ENCODE results near the gene CIART. TPM values are rescaled to one million over a fixed set of nuclear protein-coding genes. Genes with fewer than 3 reads are reported as not detected.
A peak's percentile ranks its signal among the peaks of the same experiment; 100 is the strongest.
"Not testable (repeated sequence)": the region's sequence is repeated elsewhere in the genome, so short reads cannot be mapped to it uniquely, and the experiment has no call there.

Gene CIART
- total and polyA plus RNA-seq, 2 experiments from 2014 or later: 17.7 to 20.6 TPM

GRCh38 chr1:150235294-150235851 is 47.0 kb upstream of the CIART start:
- no peak for TF ChIP-seq CTCF (IDR thresholded peaks at IDR 0.05; ENCODE audit: low read depth, low read length)
- peak in 1 of 2 donors; percentile 16 for DNase-seq (ENCODE audit: low read depth in 1 of 2, low spot score in 1 of 2)
- H3K9me3 ChIP-seq (ENCODE audit: low read depth): no peaks in the 10 kb centered on the region
- H3K36me3 ChIP-seq: peaks cover 2% of the 10 kb centered on the region
- H3K27ac ChIP-seq: peak overlapping the region; percentile 88
- H3K27me3 ChIP-seq: no peaks in the 10 kb centered on the region
- H3K4me3 ChIP-seq: peak overlapping the region; percentile 96
- no peaks in the 10 kb centered on the region for H3K4me1 ChIP-seq (ENCODE audit: low read depth)

- Histone ChIP-seq H3K36me3 (no peaks in the 10 kb centered on the region), H3K9me3 (ENCODE audit: low read depth) (no peaks in the 10 kb centered on the region), H3K27me3 (no peaks in the 10 kb centered on the region), H3K27ac (peak within 1 kb of the TSS; percentile 88), H3K4me1 (ENCODE audit: low read depth) (no peaks in the 10 kb centered on the region), H3K4me3 (peak within 1 kb of the TSS; percentile 96)
- peak; percentile 97 to 100 for DNase-seq (ENCODE audit: low read depth in 1 of 2, low spot score in 1 of 2)
- no peak for TF ChIP-seq CTCF (IDR thresholded peaks at IDR 0.05; ENCODE audit: low read depth, low read length)
Observed at GRCh38 chr1:150235852-150236613, 46.3 kb upstream of the CIART start, which contains the start of gene ANP32E. ANP32E (minus strand) TSS chr1:150236112; CDS start chr1:150235786, 326 bp downstream.

- DNase-seq (ENCODE audit: low read depth in 1 of 2, low spot score in 1 of 2): no peak
- Histone ChIP-seq H3K27ac (peak overlapping the region; percentile 55), H3K9me3 (ENCODE audit: low read depth) (no peaks in the 10 kb centered on the region), H3K36me3 (no peaks in the 10 kb centered on the region), H3K27me3 (no peaks in the 10 kb centered on the region), H3K4me1 (ENCODE audit: low read depth) (no peaks in the 10 kb centered on the region), H3K4me3 (peak overlapping the region; percentile 96)
- TF ChIP-seq CTCF (IDR thresholded peaks at IDR 0.05; ENCODE audit: low read depth, low read length): no peak
Observed at GRCh38 chr1:150236614-150237100, 45.7 kb upstream of the CIART start.

GRCh38 chr1:150237176-150237575 is 45.2 kb upstream of the CIART start:
- not testable (repeated sequence) for H3K36me3 ChIP-seq; H3K4me3 ChIP-seq; H3K4me1 ChIP-seq (ENCODE audit: low read depth); H3K9me3 ChIP-seq (ENCODE audit: low read depth); H3K27ac ChIP-seq; H3K27me3 ChIP-seq; DNase-seq (ENCODE audit: low read depth in 1 of 2, low spot score in 1 of 2)

GRCh38 chr1:150237746-150238145 is 44.6 kb upstream of the CIART start:
- no peaks in the 10 kb centered on the region for H3K36me3 ChIP-seq
- no peak for TF ChIP-seq CTCF (IDR thresholded peaks at IDR 0.05; ENCODE audit: low read depth, low read length)
- no peaks in the 10 kb centered on the region for H3K4me1 ChIP-seq (ENCODE audit: low read depth)
- no peaks in the 10 kb centered on the region for H3K27me3 ChIP-seq
- H3K27ac ChIP-seq: no peak overlapping the region
- DNase-seq (ENCODE audit: low read depth in 1 of 2, low spot score in 1 of 2): no peak
- no peak overlapping the region for H3K4me3 ChIP-seq
- no peaks in the 10 kb centered on the region for H3K9me3 ChIP-seq (ENCODE audit: low read depth)

GRCh38 chr1:150243003-150243402 is 39.4 kb upstream of the CIART start:
- Histone ChIP-seq H3K36me3 (no peaks in the 10 kb centered on the region), H3K9me3 (ENCODE audit: low read depth) (no peaks in the 10 kb centered on the region), H3K4me3 (no peak overlapping the region), H3K27ac (no peak overlapping the region), H3K4me1 (ENCODE audit: low read depth) (no peaks in the 10 kb centered on the region), H3K27me3 (no peaks in the 10 kb centered on the region)
- TF ChIP-seq CTCF (IDR thresholded peaks at IDR 0.05; ENCODE audit: low read depth, low read length): no peak
- no peak for DNase-seq (ENCODE audit: low read depth in 1 of 2, low spot score in 1 of 2)
